Renal cortex interstitium (tissue), 11 donors: ENCODE measurements around the gene CTH. TPM values are rescaled to one million over a fixed set of nuclear protein-coding genes. Genes with fewer than 3 reads are reported as not detected.
"Not testable (repeated sequence)": the region's sequence is repeated elsewhere in the genome, so short reads cannot be mapped to it uniquely, and the experiment has no call there.

Experiments used
- DNase-seq, 11 donors: peaks; one replicate each; pipeline ENCODE4 v3.0.0-alpha.2; 2013; ENCODE audit warnings: low read depth in 9 of 11, low spot score in 4 of 11; ENCODE audit errors: extremely low read depth in 1 of 11
- polyA plus RNA-seq, 3 donors: library from polyadenylated mRNA; unstranded; fragments of 120-200 nt; gene quantifications; one replicate each; pipeline ENCODE4 v1.2.1, GENCODE V29; 2013; ENCODE audit not compliant: insufficient read length in 3 of 3

The CTH gene
- polyA plus RNA-seq, 3 donors: 11.8 to 21.4 (median 17.3) TPM

GRCh38 chr1:70397013-70397412 lies 14.1 kb upstream of the CTH start:
- no peak for DNase-seq

- DNase-seq: no peak
Observed at GRCh38 chr1:70400335-70400734, 10.7 kb upstream of the CTH start.

- no peak for DNase-seq
Observed at GRCh38 chr1:70401974-70402373, 9.1 kb upstream of the CTH start.

- DNase-seq: no peak
Observed at GRCh38 chr1:70403759-70404158, 7.3 kb upstream of the CTH start.

GRCh38 chr1:70405780-70406416 lies 5.2 kb upstream of the CTH start:
- no peak for DNase-seq

- DNase-seq: no peak
Observed at GRCh38 chr1:70409136-70409535, 1.9 kb upstream of the CTH start.

- DNase-seq: no peak
Observed at GRCh38 chr1:70411360-70411844, 334 bp downstream of the CTH start.

- no peak for DNase-seq
Observed at GRCh38 chr1:70415882-70416281, 4.8 kb downstream of the CTH start.

GRCh38 chr1:70418973-70419734 lies 8.1 kb downstream of the CTH start:
- DNase-seq: not testable (repeated sequence)

GRCh38 chr1:70420320-70420719 lies 9.3 kb downstream of the CTH start:
- no peak for DNase-seq

GRCh38 chr1:70426154-70427131 lies 15.4 kb downstream of the CTH start:
- DNase-seq: no peak

- DNase-seq: no peak
Observed at GRCh38 chr1:70427976-70428375, 16.9 kb downstream of the CTH start.

GRCh38 chr1:70429219-70429618 lies 18.2 kb downstream of the CTH start:
- DNase-seq: no peak

GRCh38 chr1:70429757-70430156 lies 18.7 kb downstream of the CTH start:
- DNase-seq: no peak

GRCh38 chr1:70431317-70431716 lies 20.2 kb downstream of the CTH start:
- DNase-seq: no peak

GRCh38 chr1:70431874-70432273 lies 20.8 kb downstream of the CTH start:
- no peak for DNase-seq

- DNase-seq: no peak
Observed at GRCh38 chr1:70434253-70434859, 23.3 kb downstream of the CTH start.

GRCh38 chr1:70436622-70437251 lies 25.7 kb downstream of the CTH start:
- no peak for DNase-seq

- DNase-seq: no peak
Observed at GRCh38 chr1:70438529-70438928, 27.5 kb downstream of the CTH start.
